H1 (cell line): ENCODE results near the gene CDC42EP3. TPM values are rescaled to one million over a fixed set of nuclear protein-coding genes. Genes with fewer than 3 reads are reported as not detected.

Source experiments
- CTCF ChIA-PET: fragments of 300-600 bp; sonication (Branson Sonifier 250); formaldehyde crosslinking; loops from one replicate; lab custom pipeline; 2021; ENCODE audit not compliant: partially characterized antibody; lab: Charles Lee
- POLR2A ChIA-PET: fragments of 300-600 bp; sonication (Branson Sonifier 250); formaldehyde crosslinking; loops from one replicate; lab custom pipeline; 2021; ENCODE audit warnings: inconsistent platforms; ENCODE audit not compliant: partially characterized antibody; lab: Charles Lee
- DNase-seq, 2 experiments: peaks; one replicate each; pipeline versions ENCODE4 v3.0.0 to v3.0.0-alpha.2; 2010 to 2022; ENCODE audit warnings: low spot score in 2 of 2, low read depth in 1 of 2, mixed read lengths in 1 of 2
- FAIRE-seq: peaks from 2 replicates; lab custom pipeline; 2011; peaks lifted over from hg19 to GRCh38; lab: Jason Lieb, UNC
- H2AFZ ChIP-seq: 2 replicates; pipeline ENCODE4 v1.8.1; 2012; ENCODE audit warnings: low read length, inconsistent platforms
- H2AK5ac ChIP-seq: 2 replicates; pipeline ENCODE4 v1.6.1; 2013; ENCODE audit warnings: low read depth, low read length
- H2BK120ac ChIP-seq: replicated peaks from 2 replicates; pipeline ENCODE3; 2013; ENCODE audit warnings: low read depth, low read length, inconsistent platforms
- H2BK12ac ChIP-seq: 2 replicates; pipeline ENCODE4 v1.6.1; 2013; ENCODE audit warnings: low read depth, low read length
- H2BK15ac ChIP-seq: 2 replicates; pipeline ENCODE4 v1.6.1; 2013; ENCODE audit warnings: low read length
- H2BK20ac ChIP-seq: 2 replicates; pipeline ENCODE4 v1.6.1; 2013; ENCODE audit warnings: low read length
- H2BK5ac ChIP-seq: 2 replicates; pipeline ENCODE4 v1.6.1; 2013; ENCODE audit warnings: low read depth, low read length
- H3K14ac ChIP-seq: 2 replicates; pipeline ENCODE4 v1.6.1; 2013; ENCODE audit warnings: inconsistent platforms; ENCODE audit not compliant: insufficient read length
- H3K18ac ChIP-seq: 2 replicates; pipeline ENCODE4 v1.6.1; 2013; ENCODE audit warnings: low read length; ENCODE audit errors: extremely low read depth
- H3K23ac ChIP-seq: 2 replicates; pipeline ENCODE4 v1.6.1; 2013; ENCODE audit warnings: inconsistent platforms; ENCODE audit not compliant: insufficient read length
- H3K23me2 ChIP-seq: 2 replicates; pipeline ENCODE4 v1.6.1; 2013; ENCODE audit warnings: low read depth, low read length
- H3K27ac ChIP-seq: 2 replicates; pipeline ENCODE4 v1.6.1; 2011; ENCODE audit warnings: low read depth, low read length, inconsistent platforms
- H3K27me3 ChIP-seq, 4 experiments: replicated peaks in 1 of 4; 1 replicate in 1 of 4; 2 replicates in 3 of 4; pipeline versions ENCODE4 v1.6.1 to v1.8.1; 2011 to 2013; ENCODE audit warnings: low read length in 3 of 4, mild to moderate bottlenecking in 3 of 4, inconsistent platforms in 2 of 4, mixed read lengths in 2 of 4, moderate library complexity in 1 of 4; ENCODE audit not compliant: control insufficient read depth in 3 of 4, insufficient read depth in 3 of 4; ENCODE audit errors: extremely low read depth in 1 of 4
- H3K36me3 ChIP-seq, 4 experiments: 2 replicates each; pipeline versions ENCODE4 v1.6.1 to v1.8.1; 2011 to 2013; ENCODE audit warnings: mild to moderate bottlenecking in 4 of 4, low read length in 3 of 4, moderate library complexity in 2 of 4, control low read depth in 1 of 4, inconsistent platforms in 1 of 4; ENCODE audit not compliant: insufficient read depth in 4 of 4, control insufficient read depth in 2 of 4
- H3K4ac ChIP-seq: replicated peaks from 2 replicates; pipeline ENCODE3; 2013; ENCODE audit warnings: low read length, low read depth, mixed read lengths, inconsistent platforms; ENCODE audit not compliant: insufficient read length
- H3K4me1 ChIP-seq, 4 experiments: replicated peaks in 1 of 4; 1 replicate in 1 of 4; 2 replicates in 3 of 4; pipeline versions ENCODE4 v1.6.1 to v1.8.1; 2011 to 2013; ENCODE audit warnings: low read length in 3 of 4, inconsistent platforms in 2 of 4, mixed read lengths in 1 of 4; ENCODE audit not compliant: insufficient read depth in 4 of 4, control insufficient read depth in 3 of 4
- H3K4me2 ChIP-seq, 2 experiments: 2 replicates each; pipeline versions ENCODE4 v1.6.1 to v1.8.1; 2011 to 2013; ENCODE audit warnings: low read depth in 2 of 2, low read length in 2 of 2, control low read depth in 1 of 2, inconsistent platforms in 1 of 2, mild to moderate bottlenecking in 1 of 2; ENCODE audit not compliant: insufficient read depth in 1 of 2
- H3K4me3 ChIP-seq, 4 experiments: fragments of 200-600, 300-600 bp in 1 of 4; sonication (generic), shearing (Covaris generic), sonication (Bioruptor Twin) in 1 of 4; 2 replicates each; pipeline versions ENCODE4 v1.5.1 to v1.8.1; 2011 to 2016; ENCODE audit warnings: low read length in 4 of 4, low read depth in 3 of 4, control low read depth in 2 of 4, inconsistent platforms in 2 of 4, mild to moderate bottlenecking in 2 of 4, mixed read lengths in 1 of 4, moderate library complexity in 1 of 4; ENCODE audit not compliant: insufficient read depth in 2 of 4; ENCODE audit errors: extremely low read depth in 1 of 4
- H3K56ac ChIP-seq: replicated peaks from 2 replicates; pipeline ENCODE3; 2013; ENCODE audit warnings: low read depth, mild to moderate bottlenecking, mixed read lengths, low read length, inconsistent platforms; ENCODE audit not compliant: insufficient read length
- H3K79me1 ChIP-seq: 2 replicates; pipeline ENCODE4 v1.6.1; 2013; ENCODE audit warnings: low read depth, low read length, control low read depth
- H3K79me2 ChIP-seq, 2 experiments: 2 replicates each; pipeline versions ENCODE4 v1.6.1 to v1.8.1; 2012 to 2013; ENCODE audit warnings: low read length in 2 of 2, mild to moderate bottlenecking in 2 of 2, inconsistent platforms in 1 of 2; ENCODE audit not compliant: insufficient read depth in 2 of 2, control insufficient read depth in 1 of 2
- H3K9ac ChIP-seq, 4 experiments: replicated peaks in 1 of 4; 1 replicate in 1 of 4; 2 replicates in 3 of 4; pipeline versions ENCODE4 v1.6.1 to v1.8.1; 2011 to 2013; ENCODE audit warnings: low read depth in 3 of 4, low read length in 3 of 4, control low read depth in 2 of 4, mild to moderate bottlenecking in 2 of 4, moderate library complexity in 2 of 4, inconsistent platforms in 1 of 4; ENCODE audit errors: extremely low read depth in 1 of 4
- H3K9me3 ChIP-seq, 2 experiments: 2 replicates each; pipeline versions ENCODE4 v1.6.1 to v1.8.1; 2012 to 2013; ENCODE audit warnings: mild to moderate bottlenecking in 2 of 2, moderate library complexity in 2 of 2, control low read depth in 1 of 2, inconsistent platforms in 1 of 2, low read depth in 1 of 2, low read length in 1 of 2, mixed read lengths in 1 of 2; ENCODE audit not compliant: insufficient read depth in 2 of 2
- H4K20me1 ChIP-seq, 2 experiments: replicated peaks in 1 of 2; 2 replicates each; pipeline versions ENCODE3 to v1.8.1; 2011 to 2013; ENCODE audit warnings: inconsistent platforms in 2 of 2, low read length in 2 of 2, mild to moderate bottlenecking in 1 of 2; ENCODE audit not compliant: insufficient read depth in 2 of 2, control insufficient read depth in 1 of 2
- H4K5ac ChIP-seq: 2 replicates; pipeline ENCODE4 v1.6.1; 2013; ENCODE audit warnings: low read length, low read depth, mixed read lengths, inconsistent platforms; ENCODE audit not compliant: insufficient read length
- H4K8ac ChIP-seq: 2 replicates; pipeline ENCODE4 v1.8.0; 2013; ENCODE audit warnings: mild to moderate bottlenecking, moderate library complexity, low read length, inconsistent platforms; ENCODE audit not compliant: insufficient read depth; ENCODE audit errors: extremely low read depth
- H4K91ac ChIP-seq: replicated peaks from 2 replicates; pipeline ENCODE3; 2013; ENCODE audit warnings: low read length, mixed read lengths, inconsistent platforms; ENCODE audit not compliant: insufficient read length
- CBX5 ChIP-seq: fragments of 300-800, 300-1000 bp; sonication (generic); IDR thresholded peaks from 2 replicates; pipeline ENCODE4 v1.7.1; 2016; ENCODE audit warnings: antibody characterized with exemption, low read length, low read depth
- CTCF ChIP-seq, 3 experiments: IDR thresholded peaks; 1 replicate in 2 of 3; 2 replicates in 1 of 3; pipeline versions ENCODE4 v1.5.1 to v1.6.1; 2011; ENCODE audit warnings: low read length in 3 of 3, mild to moderate bottlenecking in 3 of 3, inconsistent platforms in 2 of 3, low read depth in 1 of 3, moderate library complexity in 1 of 3; ENCODE audit not compliant: insufficient read depth in 1 of 3; ENCODE audit errors: control extremely low read depth in 1 of 3
- E2F6 ChIP-seq: IDR thresholded peaks from 2 replicates; pipeline ENCODE4 v1.6.1; 2012; ENCODE audit warnings: inconsistent platforms
- EP300 ChIP-seq, 2 experiments: IDR thresholded peaks; 1 replicate in 1 of 2; 2 replicates in 1 of 2; pipeline ENCODE4 v1.6.1; 2011 to 2012; ENCODE audit warnings: low read depth in 2 of 2, low read length in 2 of 2, mild to moderate bottlenecking in 2 of 2, borderline replicate concordance in 1 of 2, inconsistent platforms in 1 of 2, moderate library complexity in 1 of 2
- GTF2F1 ChIP-seq: IDR thresholded peaks from 2 replicates; pipeline ENCODE4 v1.6.1; 2012; ENCODE audit warnings: low read depth, low read length, improper control_type of control experiment, borderline replicate concordance
- KDM4A ChIP-seq: IDR thresholded peaks from one replicate; pipeline ENCODE4 v1.7.1; 2012; ENCODE audit warnings: low read depth, mild to moderate bottlenecking, moderate library complexity, low read length, inconsistent platforms; ENCODE audit not compliant: severe bottlenecking
- MAX ChIP-seq: IDR thresholded peaks from 2 replicates; pipeline ENCODE4 v1.6.1; 2012; ENCODE audit warnings: inconsistent platforms
- SP2 ChIP-seq: IDR thresholded peaks from 2 replicates; pipeline ENCODE4 v1.6.1; 2012; ENCODE audit warnings: mild to moderate bottlenecking, low read length, inconsistent platforms
- ZNF274 ChIP-seq: IDR thresholded peaks from 2 replicates; pipeline ENCODE4 v1.7.0; 2012; ENCODE audit warnings: low read length, borderline replicate concordance; ENCODE audit errors: extremely low read depth
- WGBS, 2 experiments: shearing (Covaris generic) in 1 of 2; methylation state at CpG; one replicate each; pipeline versions ENCODE4 v1.1.6 to v1.1.7; 2013 to 2015; ENCODE audit warnings: low lambda C conversion rate in 2 of 2, mixed read lengths in 2 of 2, inconsistent platforms in 1 of 2, low coverage in 1 of 2, missing lambda C conversion rate in 1 of 2; ENCODE audit not compliant: insufficient replicate concordance in 2 of 2, insufficient coverage in 1 of 2, insufficient read length in 1 of 2; ENCODE audit errors: extremely low coverage in 1 of 2, missing lambda C conversion rate in 1 of 2; 5-methylcytosine and 5-hydroxymethylcytosine counted together
- polyA plus RNA-seq, 7 experiments: library from polyadenylated mRNA; depleted of rRNA in 3 of 7; stranded (reverse) in 5 of 7; unstranded in 2 of 7; fragments of >200 nt in 5 of 7; fragments of 200-250 nt in 2 of 7; gene quantifications; 1 replicate in 5 of 7; 2 replicates in 1 of 7; 4 replicates in 1 of 7; pipeline versions ENCODE4 v1.2.1 to v1.2.3, GENCODE V29; 2011 to 2013; ENCODE audit warnings: missing spikeins in 2 of 7, mixed read lengths in 2 of 7
- total RNA-seq: library from RNA; stranded (reverse); fragmentation: NEBNext Ultra II Directional; extraction: Animal tissue kit (Norgen Biotek cat#: 25700); gene quantifications from 2 replicates; pipeline ENCODE4 v1.2.1, GENCODE V29; 2021

The CDC42EP3 gene
- total and polyA plus RNA-seq, 2 of the 8 experiments (the other 6 are each of a cell fraction or from before 2014, with no cell fraction given), result 18.4 to 24.7 TPM

GRCh38 chr2:37708146-37708545 lies 36.7 kb upstream of the CDC42EP3 start:
- Histone ChIP-seq H2BK15ac (no peak overlapping the region), H2AFZ (no peak overlapping the region), H3K23ac (no peak overlapping the region), H3K36me3 (no peaks in the 10 kb centered on the region), H3K9ac (no peak overlapping the region), H2BK20ac (no peak overlapping the region), H2BK12ac (no peak overlapping the region), H3K4ac (no peak overlapping the region), H3K27ac (no peak overlapping the region), H3K14ac (no peak overlapping the region), H4K5ac (no peak overlapping the region), H3K56ac (no peak overlapping the region), H3K9me3 (no peaks in the 10 kb centered on the region), H3K18ac (no peak overlapping the region), H3K4me3 (no peak overlapping the region), H4K91ac (no peak overlapping the region), H3K4me1 (peaks cover 0 to 2% (median 0%) of the 10 kb centered on the region in 4 experiments; a peak in 1 of 7 replicates), H2BK120ac (no peak overlapping the region), H3K4me2 (no peak overlapping the region), H3K79me1 (no peaks in the 10 kb centered on the region), H2BK5ac (no peak overlapping the region), H3K27me3 (no peaks in the 10 kb centered on the region), H3K23me2 (peaks cover 2% of the 10 kb centered on the region; the same call in 1 of the 2 replicates), H2AK5ac (no peak overlapping the region), H4K8ac (no peak overlapping the region), H3K79me2 (no peaks in the 10 kb centered on the region), H4K20me1 (no peaks in the 10 kb centered on the region)
- DNase-seq (no peak), FAIRE-seq (no peak)
- POLR2A ChIA-PET, result no interaction called here
- CTCF ChIA-PET, result interaction anchor here (0.6 to 2.3 kb wide), 2 partner anchors 57 to 169 kb away, joined by 3 to 8 read pairs; no protein-coding TSS in a partner anchor
- TF ChIP-seq CBX5, result no peak
- no peak for TF ChIP-seq EP300 (IDR thresholded peaks at IDR 0.05; ENCODE audit: borderline replicate concordance in 1 of 2, low read depth in 2 of 2, low read length in 2 of 2)
- TF ChIP-seq E2F6, result no peak
- no peak for TF ChIP-seq ZNF274
- TF ChIP-seq CTCF (IDR thresholded peaks at IDR 0.05; ENCODE audit: control extremely low read depth in 1 of 3, insufficient read depth in 1 of 3, low read depth in 1 of 3, low read length in 3 of 3), result no peak
- no peak for TF ChIP-seq SP2
- TF ChIP-seq MAX, result no peak
- no peak for TF ChIP-seq KDM4A
- no peak for TF ChIP-seq GTF2F1
- WGBS, 2 experiments, result 85% methylated on average over 2 of the region's 2 CpGs; no CpG with 5 or more reads in 1 of the 2 experiments
